Caco-2 (cell line): ENCODE results near the gene DISP3. TPM values are rescaled to one million over a fixed set of nuclear protein-coding genes. Genes with fewer than 3 reads are reported as not detected.

Experiments
- BruUV-seq: library from RNA; stranded (reverse); fragments of 400-500 nt; replicated peaks from 2 replicates; lab custom pipeline; 2021; lab: Mats Ljungman, UMichigan
- CTCF ChIA-PET: fragments of 300-600 bp; sonication (Branson Sonifier 250); formaldehyde crosslinking; loops from one replicate; lab custom pipeline; 2022; ENCODE audit warnings: antibody characterized with exemption; lab: Charles Lee
- POLR2A ChIA-PET: fragments of 300-600 bp; sonication (Branson Sonifier 250); formaldehyde crosslinking; loops from one replicate; lab custom pipeline; 2022; ENCODE audit warnings: antibody characterized with exemption; lab: Charles Lee
- DNase-seq, 2 experiments: peaks; one replicate each; pipeline versions ENCODE4 v3.0.0 to v3.0.0-alpha.2; 2020 to 2022
- H3K27me3 ChIP-seq: replicated peaks from 2 replicates; pipeline ENCODE4 v1.6.0; 2011; ENCODE audit warnings: low read length; ENCODE audit not compliant: control insufficient read depth, insufficient read depth
- H3K36me3 ChIP-seq: 2 replicates; pipeline ENCODE4 v1.5.1; 2011; ENCODE audit warnings: low read length; ENCODE audit not compliant: control insufficient read depth, insufficient read depth
- H3K4me1 ChIP-seq: fragments of 250-450 bp; sonication (Bioruptor Pico); 2 replicates; pipeline ENCODE4 v1.5.1; 2020; ENCODE audit warnings: mild to moderate bottlenecking
- H3K4me3 ChIP-seq: 2 replicates; pipeline ENCODE4 v1.5.1; 2011; ENCODE audit warnings: low read depth, mild to moderate bottlenecking, control low read depth, low read length
- H3K9me3 ChIP-seq: fragments of 250-450 bp; sonication (Bioruptor Pico); 2 replicates; pipeline ENCODE4 v1.5.1; 2020; ENCODE audit warnings: mild to moderate bottlenecking, moderate library complexity
- H3K27ac Mint-ChIP-seq: one replicate; pipeline ENCODE4 v1.8.0; 2022; ENCODE audit warnings: mixed read lengths; ENCODE audit not compliant: unreplicated experiment
- H3K27me3 Mint-ChIP-seq: one replicate; pipeline ENCODE4 v1.8.0; 2022; ENCODE audit warnings: mixed read lengths; ENCODE audit not compliant: insufficient read depth, unreplicated experiment
- H3K36me3 Mint-ChIP-seq: one replicate; pipeline ENCODE4 v1.8.0; 2022; ENCODE audit warnings: mild to moderate bottlenecking, mixed read lengths; ENCODE audit not compliant: insufficient read depth, unreplicated experiment
- H3K4me1 Mint-ChIP-seq: one replicate; pipeline ENCODE4 v1.8.0; 2022; ENCODE audit warnings: low read depth, mixed read lengths; ENCODE audit not compliant: unreplicated experiment
- H3K4me3 Mint-ChIP-seq: one replicate; pipeline ENCODE4 v1.8.0; 2022; ENCODE audit warnings: mild to moderate bottlenecking, moderate library complexity, mixed read lengths; ENCODE audit not compliant: unreplicated experiment
- H3K9me3 Mint-ChIP-seq: one replicate; pipeline ENCODE4 v1.8.0; 2022; ENCODE audit warnings: mixed read lengths; ENCODE audit not compliant: unreplicated experiment
- intact Hi-C: fragments of 100-400 bp; cut with micrococcal nuclease; formaldehyde crosslinking; loops from one replicate; pipeline ENCODE4 v1.10.0; 2022; ENCODE audit not compliant: unreplicated experiment
- total RNA-seq: library from RNA; stranded (reverse); gene quantifications from 2 replicates; pipeline ENCODE4 v1.2.3, GENCODE V29; 2022
- TF ChIP-seq, protein P1 (sequence below), 2 experiments: fragments of 200-600 bp in 1 of 2; IDR thresholded peaks; 1 replicate in 1 of 2; 2 replicates in 1 of 2; pipeline versions ENCODE4 v1.5.1 to v1.8.0; 2011 to 2022; ENCODE audit warnings: antibody characterized with exemption in 1 of 2, control low read depth in 1 of 2, inconsistent platforms in 1 of 2, low read depth in 1 of 2, low read length in 1 of 2, mild to moderate bottlenecking in 1 of 2, moderate library complexity in 1 of 2; ENCODE audit not compliant: insufficient read depth in 1 of 2, severe bottlenecking in 1 of 2, unreplicated experiment in 1 of 2

The DISP3 gene
- total RNA-seq, 1 experiment from 2014 or later = 1.1 TPM

DNA sequence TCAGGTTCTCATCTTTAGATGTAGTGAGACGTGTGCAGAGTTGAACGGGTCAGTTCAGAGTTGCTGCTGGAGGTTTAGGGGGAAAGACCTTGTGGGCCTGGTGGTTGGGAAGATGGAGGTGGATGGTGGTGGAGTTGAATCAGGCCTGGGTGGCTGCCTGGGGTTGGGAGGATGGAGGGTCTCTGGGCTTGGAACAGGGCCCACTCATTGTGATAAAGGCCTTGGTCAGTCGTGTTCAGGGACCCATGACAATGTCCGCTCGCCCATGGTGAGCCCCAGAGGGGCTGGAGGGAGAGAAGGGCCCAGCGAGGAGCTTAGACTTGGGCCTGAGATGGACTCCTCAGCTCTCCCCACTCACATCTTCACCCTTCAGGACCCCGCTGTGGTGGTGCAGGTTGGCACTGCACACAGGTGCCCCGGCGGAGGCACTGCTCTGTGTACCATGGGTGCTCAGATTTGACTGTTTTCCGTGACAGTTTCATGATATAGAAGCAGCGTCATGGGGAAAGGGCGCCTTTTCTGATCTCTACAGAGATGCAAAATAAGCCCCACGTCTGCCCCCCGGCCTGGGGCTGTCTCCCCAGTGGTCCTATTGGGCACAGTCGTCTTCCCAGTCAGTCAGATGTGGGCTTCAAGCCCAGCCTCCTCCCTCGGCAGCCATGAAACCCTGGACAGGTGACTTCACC is 39.2 kb downstream of the DISP3 start:
- peaks cover 10% of the 10 kb centered on the region for H3K27me3 Mint-ChIP-seq
- no peaks in the 10 kb centered on the region for H3K36me3 ChIP-seq
- no peaks in the 10 kb centered on the region for H3K4me1 Mint-ChIP-seq
- TF ChIP-seq, protein P1, sequence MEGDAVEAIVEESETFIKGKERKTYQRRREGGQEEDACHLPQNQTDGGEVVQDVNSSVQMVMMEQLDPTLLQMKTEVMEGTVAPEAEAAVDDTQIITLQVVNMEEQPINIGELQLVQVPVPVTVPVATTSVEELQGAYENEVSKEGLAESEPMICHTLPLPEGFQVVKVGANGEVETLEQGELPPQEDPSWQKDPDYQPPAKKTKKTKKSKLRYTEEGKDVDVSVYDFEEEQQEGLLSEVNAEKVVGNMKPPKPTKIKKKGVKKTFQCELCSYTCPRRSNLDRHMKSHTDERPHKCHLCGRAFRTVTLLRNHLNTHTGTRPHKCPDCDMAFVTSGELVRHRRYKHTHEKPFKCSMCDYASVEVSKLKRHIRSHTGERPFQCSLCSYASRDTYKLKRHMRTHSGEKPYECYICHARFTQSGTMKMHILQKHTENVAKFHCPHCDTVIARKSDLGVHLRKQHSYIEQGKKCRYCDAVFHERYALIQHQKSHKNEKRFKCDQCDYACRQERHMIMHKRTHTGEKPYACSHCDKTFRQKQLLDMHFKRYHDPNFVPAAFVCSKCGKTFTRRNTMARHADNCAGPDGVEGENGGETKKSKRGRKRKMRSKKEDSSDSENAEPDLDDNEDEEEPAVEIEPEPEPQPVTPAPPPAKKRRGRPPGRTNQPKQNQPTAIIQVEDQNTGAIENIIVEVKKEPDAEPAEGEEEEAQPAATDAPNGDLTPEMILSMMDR (IDR thresholded peaks at IDR 0.05; ENCODE audit: insufficient read depth in 1 of 2, low read depth in 1 of 2, low read length in 1 of 2, severe bottlenecking in 1 of 2, unreplicated experiment in 1 of 2) = no peak
- H3K4me3 ChIP-seq = no peak overlapping the region
- no peaks in the 10 kb centered on the region for H3K4me1 ChIP-seq
- no peaks in the 10 kb centered on the region for H3K9me3 Mint-ChIP-seq
- no peak overlapping the region for H3K27ac Mint-ChIP-seq
- no peaks in the 10 kb centered on the region for H3K27me3 ChIP-seq
- H3K4me3 Mint-ChIP-seq = no peak overlapping the region
- H3K9me3 ChIP-seq = no peaks in the 10 kb centered on the region
- H3K36me3 Mint-ChIP-seq = no peaks in the 10 kb centered on the region
- POLR2A ChIA-PET = no interaction called here
- BruUV-seq = no TSS peak
- intact Hi-C loops = no loop called here
- CTCF ChIA-PET = no interaction called here
- DNase-seq = no peak

- POLR2A ChIA-PET = no interaction called here
- no TSS peak for BruUV-seq
These were observed 40.1 kb downstream of the DISP3 start for GRCh38 chr1:11518791-11519628.

GRCh38 chr1:11519629-11520031 is 40.7 kb downstream of the DISP3 start:
- intact Hi-C loops = no loop called here
- TF ChIP-seq, protein P1 (IDR thresholded peaks at IDR 0.05; ENCODE audit: insufficient read depth in 1 of 2, low read depth in 1 of 2, low read length in 1 of 2, severe bottlenecking in 1 of 2, unreplicated experiment in 1 of 2) = no peak
- Histone ChIP-seq H3K9me3 (no peaks in the 10 kb centered on the region), H3K4me3 (no peak overlapping the region), H3K27me3 (no peaks in the 10 kb centered on the region), H3K4me1 (no peaks in the 10 kb centered on the region), H3K36me3 (no peaks in the 10 kb centered on the region)
- no peaks in the 10 kb centered on the region for H3K9me3 Mint-ChIP-seq
- BruUV-seq = no TSS peak
- H3K36me3 Mint-ChIP-seq = no peaks in the 10 kb centered on the region
- no peak overlapping the region for H3K4me3 Mint-ChIP-seq
- H3K27ac Mint-ChIP-seq = no peak overlapping the region
- ChIA-PET CTCF (no interaction called here), POLR2A (no interaction called here)
- DNase-seq = peak in 1 of 2 experiments; percentile 9
- H3K27me3 Mint-ChIP-seq = peaks cover 15% of the 10 kb centered on the region
- no peaks in the 10 kb centered on the region for H3K4me1 Mint-ChIP-seq

More at GRCh38 chr1:11518791-11519628, 40.1 kb downstream of the DISP3 start:
- H3K27ac Mint-ChIP-seq = no peak overlapping the region
- no peaks in the 10 kb centered on the region for H3K4me1 Mint-ChIP-seq
- peak in 1 of 2 experiments; percentile 20 for DNase-seq
- H3K4me3 Mint-ChIP-seq = no peak overlapping the region
- peaks cover 13% of the 10 kb centered on the region for H3K27me3 Mint-ChIP-seq
- TF ChIP-seq, protein P1 (IDR thresholded peaks at IDR 0.05; ENCODE audit: insufficient read depth in 1 of 2, low read depth in 1 of 2, low read length in 1 of 2, severe bottlenecking in 1 of 2, unreplicated experiment in 1 of 2) = no peak
- Histone ChIP-seq H3K36me3 (no peaks in the 10 kb centered on the region), H3K4me1 (no peaks in the 10 kb centered on the region), H3K9me3 (no peaks in the 10 kb centered on the region), H3K27me3 (no peaks in the 10 kb centered on the region), H3K4me3 (no peak overlapping the region)
- CTCF ChIA-PET = no interaction called here
- intact Hi-C loops = no loop called here
- no peaks in the 10 kb centered on the region for H3K36me3 Mint-ChIP-seq
- no peaks in the 10 kb centered on the region for H3K9me3 Mint-ChIP-seq
